Esophagus muscularis mucosa (tissue), 4 donors: ENCODE results near the gene GP1BA. TPM values are rescaled to one million over a fixed set of nuclear protein-coding genes. Genes with fewer than 3 reads are reported as not detected.

Experiments used
- DNase-seq: peaks from one replicate; pipeline ENCODE4 v3.0.0-alpha.2; 2017; ENCODE audit errors: extremely low spot score
- H3K27ac ChIP-seq, 4 donors: fragments of 200-600 bp; sonication (generic); replicated peaks in 1 of 4; 1 replicate in 3 of 4; 2 replicates in 1 of 4; pipeline ENCODE4 v1.5.1; 2016 to 2019; ENCODE audit warnings: mild to moderate bottlenecking in 1 of 4
- H3K27me3 ChIP-seq, 4 donors: fragments of 200-600 bp; sonication (generic); one replicate each; pipeline versions ENCODE4 v1.5.1 to v1.6.0; 2016 to 2019
- H3K36me3 ChIP-seq, 4 donors: fragments of 200-600 bp; sonication (generic); one replicate each; pipeline ENCODE4 v1.5.1; 2016 to 2019
- H3K4me1 ChIP-seq, 4 donors: fragments of 200-600 bp; sonication (generic); one replicate each; pipeline ENCODE4 v1.5.1; 2016 to 2019
- H3K4me3 ChIP-seq, 4 donors: fragments of 200-600 bp; sonication (generic); 1 replicate in 2 of 4; 2 replicates in 2 of 4; pipeline ENCODE4 v1.5.1; 2016 to 2019; ENCODE audit warnings: mild to moderate bottlenecking in 4 of 4, moderate library complexity in 1 of 4
- H3K9me3 ChIP-seq, 4 donors: fragments of 200-600 bp; sonication (generic); 1 replicate in 3 of 4; 2 replicates in 1 of 4; pipeline ENCODE4 v1.5.1; 2016 to 2019
- EP300 ChIP-seq: sonication (generic); formaldehyde crosslinking; IDR thresholded peaks from one replicate; pipeline ENCODE4 v1.6.1; 2017; ENCODE audit warnings: antibody characterized with exemption
- POLR2A ChIP-seq: fragments of 450-650 bp; IDR thresholded peaks from one replicate; pipeline ENCODE4 v1.6.1; 2017; ENCODE audit warnings: antibody characterized with exemption, moderate library complexity, mild to moderate bottlenecking, low read depth
- POLR2AphosphoS5 ChIP-seq, 2 donors: sonication (generic); formaldehyde crosslinking; IDR thresholded peaks; one replicate each; pipeline ENCODE4 v1.6.1; 2017; ENCODE audit warnings: antibody characterized with exemption in 2 of 2
- WGBS: methylation state at CpG from one replicate; pipeline ENCODE4 v1.1.5; 2018; 5-methylcytosine and 5-hydroxymethylcytosine counted together
- intact Hi-C: fragments of 100-400 bp; cut with DNase I; formaldehyde crosslinking; loops from one replicate; pipeline ENCODE4 v1.15.1; 2023
- total RNA-seq, 4 donors: library from RNA; depleted of rRNA; stranded (reverse); fragments of >200 nt; gene quantifications; one replicate each; pipeline versions ENCODE4 v1.1.0 to v1.2.1, GENCODE V29; 2016
- TF ChIP-seq, protein P1 (sequence below), 3 experiments: fragments of 200-600 bp in 2 of 3; fragments of 450-650 bp in 1 of 3; sonication (generic) in 2 of 3; IDR thresholded peaks; one replicate each; pipeline ENCODE4 v1.5.1; 2017 to 2019; ENCODE audit warnings: antibody characterized with exemption in 3 of 3, mild to moderate bottlenecking in 2 of 3, moderate library complexity in 1 of 3

The GP1BA gene
- under 1 TPM in 1 of 4 donors, not detected in 3; 0.33 TPM for total RNA-seq

GRCh38 chr17:4931963-4932362, at the start of gene GP1BA:
TSS of gene GP1BA (plus strand) at chr17:4932277. CDS start at chr17:4932605, 328 bp downstream.
- Histone ChIP-seq H3K9me3 (no peaks in the 10 kb centered on the region), H3K27me3 (no peaks in the 10 kb centered on the region), H3K36me3 (peaks cover 0 to 15% (median 10%) of the 10 kb centered on the region in 4 donors), H3K4me1 (peaks cover 11 to 15% (median 13%) of the 10 kb centered on the region in 4 donors), H3K27ac (no peak within 1 kb of the TSS), H3K4me3 (no peak within 1 kb of the TSS)
- no peak for TF ChIP-seq EP300
- no peak for TF ChIP-seq POLR2A
- TF ChIP-seq, protein P1, sequence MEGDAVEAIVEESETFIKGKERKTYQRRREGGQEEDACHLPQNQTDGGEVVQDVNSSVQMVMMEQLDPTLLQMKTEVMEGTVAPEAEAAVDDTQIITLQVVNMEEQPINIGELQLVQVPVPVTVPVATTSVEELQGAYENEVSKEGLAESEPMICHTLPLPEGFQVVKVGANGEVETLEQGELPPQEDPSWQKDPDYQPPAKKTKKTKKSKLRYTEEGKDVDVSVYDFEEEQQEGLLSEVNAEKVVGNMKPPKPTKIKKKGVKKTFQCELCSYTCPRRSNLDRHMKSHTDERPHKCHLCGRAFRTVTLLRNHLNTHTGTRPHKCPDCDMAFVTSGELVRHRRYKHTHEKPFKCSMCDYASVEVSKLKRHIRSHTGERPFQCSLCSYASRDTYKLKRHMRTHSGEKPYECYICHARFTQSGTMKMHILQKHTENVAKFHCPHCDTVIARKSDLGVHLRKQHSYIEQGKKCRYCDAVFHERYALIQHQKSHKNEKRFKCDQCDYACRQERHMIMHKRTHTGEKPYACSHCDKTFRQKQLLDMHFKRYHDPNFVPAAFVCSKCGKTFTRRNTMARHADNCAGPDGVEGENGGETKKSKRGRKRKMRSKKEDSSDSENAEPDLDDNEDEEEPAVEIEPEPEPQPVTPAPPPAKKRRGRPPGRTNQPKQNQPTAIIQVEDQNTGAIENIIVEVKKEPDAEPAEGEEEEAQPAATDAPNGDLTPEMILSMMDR (IDR thresholded peaks at IDR 0.05), result no peak
- TF ChIP-seq POLR2AphosphoS5 (IDR thresholded peaks at IDR 0.05), result no peak
- no peak for DNase-seq
- intact Hi-C loops, result no loop called here
- 77% methylated on average over 12 of the region's 14 CpGs for WGBS

DNA sequence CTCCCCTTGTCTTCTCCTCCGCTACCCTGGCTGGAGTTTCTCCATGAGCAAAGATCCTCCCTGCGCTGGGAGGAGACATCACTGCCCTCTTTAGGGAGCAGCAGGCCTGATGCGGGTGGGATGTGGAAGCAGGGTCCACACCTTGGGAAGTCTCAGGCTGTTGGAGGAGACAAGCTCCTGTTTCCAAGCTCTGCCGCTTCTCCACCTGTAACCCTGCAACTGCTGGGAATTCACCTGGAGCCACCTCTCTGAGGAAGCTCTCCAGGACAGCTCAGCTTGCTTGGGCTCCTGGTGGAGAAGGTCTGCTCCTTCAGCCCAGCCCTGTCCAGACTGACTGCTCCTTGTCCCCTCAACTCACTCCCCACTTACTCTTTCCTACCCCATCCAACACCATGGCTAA, 47.6 kb upstream of the GP1BA start:
- Histone ChIP-seq H3K36me3 (peaks cover 37 to 73% (median 69%) of the 10 kb centered on the region in 4 donors), H3K9me3 (no peaks in the 10 kb centered on the region), H3K27ac (no peak overlapping the region), H3K4me3 (no peak overlapping the region), H3K27me3 (no peaks in the 10 kb centered on the region), H3K4me1 (peaks cover 0 to 12% (median 7%) of the 10 kb centered on the region in 4 donors)
- intact Hi-C loops, result loop anchor here (5.0 to 10.0 kb wide), 3 partner anchors 50 to 180 kb away; partner anchors contain the start of genes MINK1, PELP1 and PLD2
- TF ChIP-seq, protein P1 (IDR thresholded peaks at IDR 0.05), result no peak
- TF ChIP-seq EP300, result no peak
- no peak for TF ChIP-seq POLR2A
- no peak for TF ChIP-seq POLR2AphosphoS5 (IDR thresholded peaks at IDR 0.05)
- no peak for DNase-seq
- WGBS, result 93% methylated on average over 3 of the region's 4 CpGs

DNA sequence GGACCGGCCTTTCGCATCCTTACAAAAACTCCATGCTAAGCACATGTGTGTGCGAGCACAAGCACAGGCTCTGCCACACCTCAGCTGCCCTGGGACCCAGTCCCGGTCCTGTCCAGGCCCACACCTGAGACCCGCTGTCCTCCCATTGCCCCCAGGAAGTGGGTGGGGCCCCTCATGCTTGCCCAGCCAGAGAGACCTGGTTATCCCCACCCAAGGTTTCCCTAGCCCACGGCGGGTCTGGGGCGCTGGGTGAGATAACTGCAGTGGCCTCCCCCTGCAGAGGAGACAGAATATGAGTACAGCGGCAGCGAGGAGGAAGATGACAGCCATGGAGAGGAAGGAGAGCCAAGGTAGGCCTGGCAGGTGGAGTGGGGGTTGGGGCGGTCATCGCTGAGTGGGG, 45.2 kb upstream of the GP1BA start:
- Histone ChIP-seq H3K4me3 (no peak overlapping the region), H3K36me3 (peaks cover 55 to 76% (median 76%) of the 10 kb centered on the region in 4 donors), H3K27ac (no peak overlapping the region), H3K9me3 (no peaks in the 10 kb centered on the region), H3K4me1 (peaks cover 0 to 9% (median 4%) of the 10 kb centered on the region in 4 donors), H3K27me3 (no peaks in the 10 kb centered on the region)
- intact Hi-C loops, result loop anchor here (10.0 kb wide), 2 partner anchors 52 to 182 kb away; partner anchors contain the start of genes MINK1 and PELP1
- no peak for DNase-seq
- TF ChIP-seq, protein P1 (IDR thresholded peaks at IDR 0.05), result no peak
- TF ChIP-seq POLR2AphosphoS5 (IDR thresholded peaks at IDR 0.05) (no peak), EP300 (no peak), POLR2A (no peak)
- WGBS, result 91% methylated on average over 11 of the region's 12 CpGs

DNA sequence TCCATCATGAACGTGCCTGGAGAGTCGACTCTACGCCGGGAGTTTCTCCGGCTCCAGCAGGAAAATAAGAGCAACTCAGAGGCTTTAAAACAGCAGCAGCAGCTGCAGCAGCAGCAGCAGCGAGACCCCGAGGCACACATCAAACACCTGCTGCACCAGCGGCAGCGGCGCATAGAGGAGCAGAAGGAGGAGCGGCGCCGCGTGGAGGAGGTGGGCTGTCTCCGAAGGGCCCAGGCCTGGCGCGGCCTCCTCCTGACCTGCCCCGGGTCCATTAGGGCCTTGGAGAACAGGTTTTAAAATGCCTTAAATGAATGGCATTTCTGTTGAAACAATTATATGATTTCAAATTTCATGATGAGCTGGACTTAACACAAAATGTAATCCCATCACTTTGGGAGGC, 44.5 kb upstream of the GP1BA start:
- intact Hi-C loops, result loop anchor here (10.0 kb wide), 2 partner anchors 53 to 183 kb away; partner anchors contain the start of genes MINK1 and PELP1
- WGBS, result 89% methylated on average over 18 of the region's 18 CpGs
- Histone ChIP-seq H3K27ac (no peak overlapping the region), H3K27me3 (no peaks in the 10 kb centered on the region), H3K4me1 (peaks cover 0 to 5% (median 0%) of the 10 kb centered on the region in 4 donors), H3K36me3 (peaks cover 63 to 84% (median 82%) of the 10 kb centered on the region in 4 donors), H3K9me3 (no peaks in the 10 kb centered on the region), H3K4me3 (no peak overlapping the region)
- no peak for TF ChIP-seq POLR2AphosphoS5 (IDR thresholded peaks at IDR 0.05)
- TF ChIP-seq POLR2A, result no peak
- no peak for TF ChIP-seq EP300
- no peak for DNase-seq

- Histone ChIP-seq H3K4me1 (peaks cover 0 to 5% (median 0%) of the 10 kb centered on the region in 4 donors), H3K27ac (no peak overlapping the region), H3K36me3 (peaks cover 81 to 97% (median 95%) of the 10 kb centered on the region in 4 donors), H3K4me3 (no peak overlapping the region), H3K9me3 (no peaks in the 10 kb centered on the region), H3K27me3 (no peaks in the 10 kb centered on the region)
- intact Hi-C loops, result loop anchor here (2.0 kb wide), 1 partner anchor 159 kb away; no protein-coding TSS in a partner anchor
- TF ChIP-seq POLR2AphosphoS5 (IDR thresholded peaks at IDR 0.05) (no peak), EP300 (no peak), POLR2A (no peak)
- TF ChIP-seq, protein P1 (IDR thresholded peaks at IDR 0.05), result no peak
- 90% methylated on average over 41 of the region's 42 CpGs for WGBS
- no peak for DNase-seq
Observed at GRCh38 chr17:4891411-4892410, 40.4 kb upstream of the GP1BA start.
